Measurements from ENCODE around the gene UTP14C.

DNA sequence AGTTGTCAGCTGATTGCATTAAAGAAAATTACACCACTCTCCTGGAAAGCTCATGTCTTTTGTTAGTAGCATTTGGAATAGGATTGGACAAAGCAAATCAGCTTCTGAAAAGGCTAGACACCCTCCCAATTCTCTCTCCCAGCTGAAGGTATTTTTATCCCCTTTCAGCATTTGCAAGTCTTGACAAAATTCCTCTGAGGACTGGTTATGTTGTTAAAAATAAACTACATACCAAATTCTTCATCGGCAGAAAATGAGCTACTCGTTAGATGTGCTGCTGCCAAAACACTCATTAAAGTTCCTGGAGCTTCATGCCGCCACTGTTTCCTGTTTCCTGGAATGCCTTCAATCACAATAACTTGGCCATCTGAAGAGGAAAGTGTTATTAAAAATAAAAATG lies 37.1 kb downstream of the UTP14C start:
- TF ChIP-seq EZH2 (IDR thresholded peaks at IDR 0.05; ENCODE audit: insufficient read depth, poor library complexity, severe bottlenecking) (no peak), EZH2phosphoT487 (IDR thresholded peaks at IDR 0.05; ENCODE audit: insufficient read depth, low read depth) (no peak)
